Activated gamma-delta T cell treated with anti-CD3 and anti-CD28 coated beads, Interleukin-2, amount 50 U/mL, for 16 hours (primary cell): ENCODE results near the gene TMCC3.
"Not testable (repeated sequence)": the region's sequence is repeated elsewhere in the genome, so short reads cannot be mapped to it uniquely, and the experiment has no call there.

Source experiments
- DNase-seq: peaks from one replicate; pipeline ENCODE4 v3.0.0-alpha.2; 2020; ENCODE audit warnings: low read depth

Gene TMCC3, protein sequence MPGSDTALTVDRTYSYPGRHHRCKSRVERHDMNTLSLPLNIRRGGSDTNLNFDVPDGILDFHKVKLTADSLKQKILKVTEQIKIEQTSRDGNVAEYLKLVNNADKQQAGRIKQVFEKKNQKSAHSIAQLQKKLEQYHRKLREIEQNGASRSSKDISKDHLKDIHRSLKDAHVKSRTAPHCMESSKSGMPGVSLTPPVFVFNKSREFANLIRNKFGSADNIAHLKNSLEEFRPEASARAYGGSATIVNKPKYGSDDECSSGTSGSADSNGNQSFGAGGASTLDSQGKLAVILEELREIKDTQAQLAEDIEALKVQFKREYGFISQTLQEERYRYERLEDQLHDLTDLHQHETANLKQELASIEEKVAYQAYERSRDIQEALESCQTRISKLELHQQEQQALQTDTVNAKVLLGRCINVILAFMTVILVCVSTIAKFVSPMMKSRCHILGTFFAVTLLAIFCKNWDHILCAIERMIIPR

DNA sequence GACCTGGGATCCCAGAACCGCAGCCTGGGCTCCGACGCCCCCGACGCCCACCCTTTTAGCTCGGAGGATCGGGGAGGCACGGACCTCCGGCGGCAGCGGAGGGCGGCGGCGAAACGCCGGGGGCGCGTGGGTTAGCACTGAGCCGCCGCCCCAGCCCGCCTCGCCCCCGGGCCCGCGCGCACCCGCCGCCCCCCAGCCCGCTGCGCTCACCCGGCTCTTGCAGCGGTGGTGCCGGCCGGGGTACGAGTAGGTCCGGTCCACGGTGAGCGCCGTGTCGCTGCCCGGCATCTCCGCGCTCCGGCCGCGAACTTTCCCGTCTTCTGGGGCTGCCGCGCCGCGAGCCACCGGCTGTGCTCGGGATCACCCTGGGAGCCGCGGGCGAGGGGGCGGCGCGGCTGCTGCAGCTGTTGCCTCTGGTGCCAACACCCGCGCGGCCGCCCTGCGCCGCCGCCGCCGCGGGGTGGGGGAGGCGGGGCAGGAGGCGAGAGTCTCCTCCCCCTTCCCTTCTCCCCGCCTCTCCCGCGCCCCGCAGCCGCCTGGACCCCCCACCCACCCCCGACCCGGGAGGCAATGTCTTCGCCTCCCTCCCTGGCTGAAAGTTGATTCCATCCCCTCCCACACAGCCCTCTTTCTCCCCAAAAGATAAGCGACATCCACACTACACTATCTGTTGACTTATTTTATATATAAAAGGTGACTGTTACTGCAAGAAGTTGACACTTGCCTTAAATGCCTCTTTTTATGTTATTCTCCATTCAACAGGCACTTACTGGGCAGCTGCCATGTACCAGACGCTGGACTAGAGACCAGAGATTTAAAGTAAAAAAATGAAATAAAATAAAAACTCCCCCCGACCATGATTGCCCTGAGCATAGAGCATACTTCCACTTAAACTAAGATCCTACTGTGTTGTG lies at the start of gene TMCC3:
Gene TMCC3, minus strand, starts transcription at position 415 of the 914 bp plus-strand sequence. Its CDS starts 127 bp downstream, at position 288.
- no peak for DNase-seq

DNA sequence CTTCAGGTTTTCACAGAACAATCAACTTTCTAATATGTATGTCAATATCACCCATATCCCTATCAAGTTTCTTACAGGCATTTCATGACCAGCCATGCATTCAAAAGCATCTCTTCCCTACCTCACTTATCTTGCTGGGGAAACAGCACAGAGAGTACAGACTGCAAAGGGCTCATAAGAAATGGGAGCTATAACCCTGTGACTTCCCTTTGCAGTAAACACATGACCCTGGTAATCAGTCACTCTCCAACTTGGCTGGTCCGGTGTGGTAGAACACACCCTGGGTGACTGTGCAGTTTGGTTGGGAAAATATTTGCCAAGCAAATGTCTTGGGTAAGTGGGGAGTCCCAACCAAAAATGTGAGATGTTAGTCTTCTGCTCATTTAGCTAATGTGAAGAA lies 49.4 kb upstream of the TMCC3 start:
- DNase-seq = no peak

DNA sequence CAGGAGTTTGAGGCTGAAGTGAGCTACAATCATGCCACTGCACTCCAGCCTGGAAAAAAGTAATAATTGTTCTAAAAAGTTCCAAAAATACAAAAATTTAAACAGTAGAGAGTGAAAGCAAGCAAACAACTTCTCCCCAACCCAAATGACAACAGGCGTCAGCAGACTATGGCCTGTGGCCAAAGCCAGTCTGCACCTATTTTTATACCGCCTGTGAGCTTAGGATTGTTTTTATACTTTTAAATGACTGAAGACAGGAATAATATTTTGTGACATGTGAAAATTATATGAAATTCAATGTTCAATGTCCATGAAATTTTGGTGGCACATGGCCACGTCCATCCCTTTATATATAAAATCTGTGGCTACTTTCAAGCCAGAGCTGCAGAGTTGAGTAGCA lies 48.2 kb upstream of the TMCC3 start:
- DNase-seq = no peak

DNA sequence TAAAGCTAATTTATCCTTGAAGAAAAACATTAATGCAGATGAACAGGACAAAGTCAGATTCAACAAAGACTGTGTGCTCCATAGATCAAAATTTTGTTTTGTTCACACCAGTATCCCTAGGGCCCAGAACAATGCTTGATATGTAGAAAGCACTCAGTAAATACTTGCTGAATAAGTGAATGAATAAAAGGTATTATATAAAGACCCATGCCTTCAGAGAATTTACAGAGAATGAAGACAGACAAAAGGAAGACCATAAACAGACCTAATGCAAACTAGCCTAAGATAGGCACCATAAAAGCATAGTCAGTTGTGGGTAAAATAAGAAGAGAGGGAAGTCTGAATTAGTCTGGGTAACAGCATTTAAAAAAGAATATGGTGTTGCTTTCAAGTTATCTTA lies 47.3 kb upstream of the TMCC3 start:
- DNase-seq = no peak

DNA sequence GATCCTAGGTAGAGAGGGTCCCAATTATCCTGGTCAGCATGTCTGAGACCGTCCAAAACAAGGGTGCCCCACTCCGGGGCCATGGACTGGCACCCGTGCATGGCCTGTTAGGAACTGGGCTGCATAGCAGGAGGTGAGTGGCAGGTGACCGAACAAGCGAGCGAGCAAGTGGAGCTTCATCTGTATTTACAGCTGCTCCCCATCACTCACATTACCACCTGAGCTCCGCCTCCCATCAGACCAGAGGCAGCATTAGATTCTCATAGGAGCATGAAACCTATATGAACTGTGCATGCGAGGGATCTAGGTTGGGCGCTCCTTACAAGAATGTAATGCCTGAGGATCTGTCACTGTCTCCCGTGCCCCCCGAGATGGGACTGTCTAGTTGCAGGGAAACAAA lies 44.4 kb upstream of the TMCC3 start:
- DNase-seq = no peak

DNA sequence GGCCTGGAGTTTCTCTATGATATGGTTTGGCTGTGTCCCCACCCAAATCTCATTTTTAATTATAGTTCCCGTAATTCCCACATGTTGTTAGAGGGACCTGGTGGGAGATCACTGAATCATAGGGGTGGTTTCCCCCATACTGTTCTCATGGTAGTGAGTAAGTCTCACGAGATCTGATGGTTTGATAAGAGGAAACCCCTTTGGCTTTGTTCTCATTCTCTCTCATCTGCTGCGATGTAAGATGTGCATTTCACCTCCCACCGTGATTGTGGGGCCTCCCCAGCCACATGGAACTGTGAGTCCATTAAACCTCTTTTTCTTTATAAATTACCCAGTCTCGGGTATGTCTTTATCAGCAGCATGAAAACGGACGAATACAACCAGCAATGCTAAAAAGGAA lies 42.5 kb upstream of the TMCC3 start:
- DNase-seq = not testable (repeated sequence)

DNA sequence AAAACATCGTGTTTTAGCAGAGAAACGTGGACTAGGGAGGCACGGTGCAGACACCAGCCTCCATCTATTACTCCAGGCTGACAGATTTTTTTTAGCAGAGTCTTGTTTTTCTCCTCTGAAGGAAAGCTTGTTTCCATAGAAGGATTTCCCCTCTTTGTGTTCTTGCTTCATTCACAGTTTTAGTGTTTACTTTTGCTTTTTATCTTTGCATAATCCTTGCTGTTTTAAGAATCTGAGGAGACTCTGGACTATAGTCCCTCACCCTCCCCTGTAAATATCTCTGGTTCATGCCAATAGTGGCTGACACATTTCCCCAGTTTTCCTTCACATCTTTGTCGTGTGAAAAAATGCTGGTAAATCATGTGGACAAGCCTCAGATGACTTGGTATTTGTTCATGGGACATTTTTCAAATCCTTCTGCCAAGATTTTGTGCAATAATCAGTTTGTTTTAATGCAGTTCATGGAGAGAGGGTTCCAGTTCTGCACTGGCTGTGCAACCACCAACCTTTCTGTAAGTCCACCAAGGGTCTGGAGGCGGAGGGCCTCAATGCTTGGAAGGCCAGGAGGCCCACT lies 39.9 kb upstream of the TMCC3 start:
- no peak for DNase-seq

DNA sequence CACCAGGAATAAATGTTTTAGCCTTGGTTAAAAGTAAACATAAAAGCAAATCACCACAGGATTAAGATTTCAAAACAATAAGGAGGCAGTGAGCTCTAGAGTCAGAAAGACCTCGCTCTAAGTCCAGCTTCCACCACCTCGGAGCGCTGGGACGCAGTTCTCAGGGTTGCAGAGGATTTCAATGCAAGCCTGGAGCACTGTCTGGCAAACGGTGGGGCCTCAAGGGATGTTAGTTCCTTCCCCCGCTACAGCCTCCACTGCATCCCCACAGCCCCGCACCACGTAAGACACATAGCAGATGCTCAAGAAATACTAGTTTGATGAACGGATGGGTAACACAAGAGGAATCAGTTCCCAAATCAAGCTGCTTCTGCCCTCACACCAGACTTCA lies 39.3 kb upstream of the TMCC3 start:
- no peak for DNase-seq

DNA sequence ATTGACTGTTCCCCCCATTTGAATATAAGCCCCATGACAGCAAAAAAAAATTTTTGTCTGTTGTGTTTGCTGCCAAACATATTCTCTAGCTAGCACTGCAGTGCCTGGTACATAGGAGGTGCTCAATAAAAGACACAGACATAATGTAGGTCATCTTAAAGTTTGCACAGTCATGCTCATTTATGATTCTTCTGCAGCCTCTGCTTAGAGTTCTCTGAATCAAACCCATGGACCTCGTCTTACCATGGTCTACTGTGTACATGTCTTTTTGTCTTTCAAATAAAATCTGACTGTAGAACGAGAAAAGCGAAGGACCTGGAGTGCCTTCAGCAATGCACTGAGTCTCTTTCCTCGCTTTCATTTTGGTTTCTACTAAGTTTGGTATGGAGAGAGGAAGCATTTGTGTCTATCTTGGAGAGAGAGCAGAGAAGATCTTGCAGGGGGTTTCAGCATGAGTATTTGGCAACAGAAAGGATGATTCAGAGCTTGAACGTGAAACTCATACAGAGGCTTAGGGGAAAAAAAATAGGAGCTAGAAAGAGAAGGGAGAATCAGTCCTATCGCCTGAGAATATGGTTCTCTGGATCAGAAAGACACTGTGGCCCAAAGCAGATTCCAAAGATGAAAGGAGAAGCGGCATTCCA lies 38.8 kb upstream of the TMCC3 start:
- no peak for DNase-seq

DNA sequence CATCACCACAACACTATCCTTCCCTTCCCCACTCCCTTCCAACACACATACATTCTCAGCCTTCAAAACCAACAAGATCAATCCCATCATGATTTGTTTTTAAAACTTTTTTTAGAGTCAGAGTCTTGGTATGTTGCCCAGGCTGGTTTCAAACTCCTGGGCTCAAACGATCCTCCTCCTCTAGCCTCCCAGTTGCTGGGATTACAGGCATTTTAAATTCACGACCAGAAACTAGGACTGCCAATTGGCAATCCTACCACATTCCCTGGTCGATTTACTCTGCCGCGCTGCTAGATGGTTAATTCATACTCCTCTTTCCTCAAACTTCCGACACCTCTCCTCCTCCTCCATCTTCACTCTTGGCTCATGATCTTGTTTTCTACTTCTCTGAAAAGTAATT lies 37.5 kb upstream of the TMCC3 start:
- no peak for DNase-seq

DNA sequence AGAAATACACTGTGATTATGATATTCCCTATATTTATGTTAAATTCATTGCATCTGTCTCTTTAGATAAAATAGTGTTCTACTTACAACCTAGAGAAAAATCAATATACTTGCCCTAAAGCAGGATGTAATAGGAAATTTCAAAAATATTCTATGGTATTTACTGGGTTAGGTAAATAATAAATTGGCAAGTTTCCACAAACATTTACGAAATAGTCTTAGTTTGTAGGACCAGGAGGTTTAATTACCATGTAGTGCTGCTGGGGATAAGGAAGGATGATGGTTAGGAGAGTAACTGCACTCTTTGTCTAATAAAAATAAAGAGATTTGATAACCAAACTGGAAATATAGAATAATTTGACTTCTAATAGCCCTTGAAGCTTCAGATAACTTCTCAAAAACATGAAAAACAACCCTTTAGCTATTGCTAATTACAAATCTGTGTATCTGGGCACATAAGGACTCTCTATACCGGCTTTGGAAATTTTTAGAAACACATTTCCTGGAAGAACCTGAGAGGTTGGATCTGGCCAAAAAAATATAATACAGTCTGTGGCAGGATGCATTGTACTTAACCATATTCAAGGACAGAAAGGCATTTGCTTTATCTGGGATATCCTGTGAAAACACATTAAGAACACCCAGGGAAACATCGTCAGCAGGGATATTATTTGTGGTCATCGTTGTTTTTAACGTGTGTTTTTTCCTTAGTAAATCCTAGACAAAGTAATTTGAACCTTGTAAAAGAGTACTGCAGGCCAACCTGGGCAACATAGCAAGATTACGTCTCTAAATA lies 36.7 kb upstream of the TMCC3 start:
- DNase-seq = no peak

DNA sequence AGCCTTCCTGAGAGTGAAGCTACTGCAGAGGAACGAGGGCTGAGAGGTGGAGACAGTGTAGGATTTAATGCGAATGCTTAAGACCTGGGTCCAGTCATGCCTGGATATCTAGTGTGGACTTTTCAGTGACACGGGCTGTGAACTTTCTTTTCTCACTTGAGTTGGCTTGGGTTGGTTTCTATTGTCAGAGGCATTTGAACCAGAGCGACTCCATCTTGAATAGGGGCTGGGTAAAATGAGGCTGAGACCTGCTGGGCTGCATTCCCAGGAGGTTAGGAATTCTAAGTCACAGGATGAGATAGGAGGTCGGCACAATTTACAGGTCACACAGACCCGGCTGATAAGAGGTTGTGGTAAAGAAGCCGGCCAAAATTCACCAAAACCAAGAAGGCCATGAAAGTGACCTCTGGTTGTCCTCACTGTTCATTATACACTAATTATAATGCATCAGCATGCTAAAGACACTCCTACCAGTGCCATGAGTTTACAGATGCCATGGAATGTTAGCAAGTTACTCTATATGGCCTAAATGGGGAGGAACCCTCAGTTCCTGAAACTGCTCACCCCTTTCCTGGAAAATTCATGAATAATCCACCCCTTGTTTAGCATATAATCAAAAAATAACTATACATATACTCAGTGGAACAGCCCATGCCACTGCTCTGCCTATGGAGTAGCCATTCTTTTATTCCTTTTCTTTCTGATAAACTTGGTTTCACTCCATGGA lies 34.2 kb upstream of the TMCC3 start:
- no peak for DNase-seq

DNA sequence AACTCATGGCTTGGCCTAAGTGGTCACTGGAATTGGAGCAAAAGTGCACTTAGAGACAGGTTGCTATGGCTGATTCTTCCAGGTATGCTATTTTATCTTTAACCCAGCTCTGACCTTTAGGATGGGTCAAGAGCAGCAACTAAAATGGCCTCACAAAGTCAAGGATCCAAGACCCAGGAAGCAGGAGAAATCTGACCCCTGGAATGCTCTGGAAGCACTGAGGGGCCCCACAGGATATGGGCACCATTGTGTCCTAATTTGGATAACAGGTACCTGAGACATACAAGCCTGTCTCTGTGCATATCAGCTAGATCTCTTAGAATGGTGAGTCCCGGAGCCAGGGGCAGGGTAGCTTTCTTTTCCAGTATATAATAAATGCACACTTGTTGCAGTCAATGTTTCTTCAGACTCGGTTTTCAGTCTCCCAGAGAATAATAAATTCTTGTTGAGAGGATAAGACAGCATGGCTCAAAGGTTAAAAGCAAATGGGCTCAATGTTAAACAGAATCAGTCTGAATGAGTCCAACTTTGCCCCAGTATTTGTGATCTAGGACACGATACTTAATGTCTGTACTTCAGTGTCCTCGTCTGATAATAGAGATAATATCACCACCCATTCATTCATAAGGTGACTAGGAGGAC lies 29.3 kb upstream of the TMCC3 start:
- DNase-seq = no peak

DNA sequence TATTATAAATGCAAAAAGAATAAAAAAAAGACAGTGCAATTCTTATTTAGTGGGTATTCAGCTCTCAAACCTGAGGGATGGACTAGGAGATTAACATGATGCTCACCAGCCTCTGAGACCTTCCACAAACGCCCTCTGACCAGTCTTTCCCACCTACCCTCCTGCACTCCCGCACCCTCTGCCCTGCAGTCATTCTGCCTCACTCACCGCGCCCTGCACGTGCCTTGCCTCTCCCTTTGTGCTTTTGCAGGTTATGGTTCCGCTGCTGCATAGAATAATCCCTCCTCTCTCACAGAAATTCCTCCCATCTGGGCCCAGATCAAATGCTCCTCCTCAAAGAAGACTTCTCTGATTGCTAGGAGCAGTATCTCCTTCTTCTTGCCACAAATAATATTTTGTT lies 28.5 kb upstream of the TMCC3 start:
- DNase-seq = no peak

DNA sequence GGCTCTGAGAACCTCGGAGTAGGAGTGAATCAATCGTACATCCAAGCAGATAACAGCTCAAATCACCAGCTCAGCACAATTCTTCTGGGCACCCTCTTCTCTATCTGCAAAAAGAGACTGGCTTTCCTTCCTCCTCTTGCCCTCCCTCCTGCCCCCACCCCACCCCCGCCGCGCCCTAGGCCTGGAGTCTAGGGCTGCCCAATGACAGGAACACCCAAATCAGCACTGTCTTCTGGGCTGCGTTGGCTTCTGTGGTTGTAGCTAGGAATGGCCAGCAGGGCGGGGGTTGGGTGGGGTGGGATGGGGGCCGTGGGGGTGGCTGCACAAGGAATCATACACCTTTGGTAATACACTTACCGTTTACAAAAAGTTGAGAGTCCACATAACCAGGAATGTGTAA lies 28.0 kb upstream of the TMCC3 start:
- DNase-seq = no peak

DNA sequence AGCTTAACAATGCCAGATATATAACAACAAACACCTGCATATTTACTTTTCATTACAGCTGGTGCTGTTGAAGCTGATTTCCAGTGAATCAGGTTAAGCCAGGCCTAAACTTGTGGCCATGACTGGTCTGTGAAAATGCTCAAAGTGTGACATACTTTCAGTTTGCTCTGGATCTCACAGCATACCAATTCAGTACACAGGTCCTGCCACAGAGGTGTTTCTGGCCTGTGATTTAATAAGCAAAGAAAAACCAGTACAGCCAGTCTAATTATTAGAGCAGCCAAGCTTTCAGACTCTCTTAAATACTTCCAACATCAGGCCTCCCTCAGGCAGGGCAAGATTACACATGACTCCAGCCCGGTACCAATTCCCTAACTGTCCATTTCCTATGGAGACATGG lies 27.4 kb upstream of the TMCC3 start:
- DNase-seq = no peak

DNA sequence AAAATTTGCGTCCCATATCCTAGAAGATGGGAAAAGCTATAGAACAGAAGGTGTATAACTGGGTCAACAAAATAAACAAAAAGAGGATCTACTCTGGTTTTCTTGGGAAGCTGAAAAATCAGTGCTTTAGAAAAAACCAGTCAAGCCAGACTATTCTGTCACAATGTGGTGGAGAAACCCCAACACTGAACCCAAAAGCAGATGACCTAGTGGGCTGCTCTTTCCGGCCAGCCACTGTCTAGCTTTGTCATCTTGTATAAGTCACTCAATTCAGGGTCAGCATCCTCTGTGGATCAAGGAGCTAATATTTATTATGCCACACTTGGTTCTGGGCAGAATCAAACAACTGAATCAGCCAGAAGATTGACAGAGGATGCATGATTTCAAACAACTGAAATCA lies 26.6 kb upstream of the TMCC3 start:
- no peak for DNase-seq

DNA sequence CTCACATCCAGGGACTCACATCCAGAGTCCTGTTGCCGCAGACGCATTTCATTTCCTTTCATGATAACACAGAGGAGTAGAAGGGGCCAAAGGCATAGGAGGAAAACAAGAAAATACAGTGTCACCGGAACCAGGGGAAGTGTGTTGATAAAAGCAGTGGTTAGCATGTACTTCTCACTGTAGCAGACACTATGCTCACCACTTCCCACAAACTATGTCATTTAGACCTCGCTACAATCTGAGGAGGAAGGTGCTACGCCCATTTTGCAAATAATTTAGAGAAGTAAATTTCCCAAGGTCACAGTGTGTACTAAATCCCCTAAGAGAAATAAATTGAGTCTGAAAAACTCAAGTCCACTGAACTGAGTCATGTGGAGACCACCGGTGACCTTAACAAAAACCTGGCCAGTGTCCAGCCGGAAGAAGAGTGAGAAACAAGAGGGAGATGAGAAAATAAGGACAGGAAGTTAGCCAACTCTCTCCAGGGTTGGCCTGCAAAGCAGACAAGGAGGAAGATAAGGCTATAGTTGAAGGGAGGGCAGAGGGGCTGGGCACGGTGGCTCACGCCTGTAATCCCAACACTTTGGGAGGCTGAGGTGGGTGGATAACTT lies 25.8 kb upstream of the TMCC3 start:
- DNase-seq = peak; percentile 4

DNA sequence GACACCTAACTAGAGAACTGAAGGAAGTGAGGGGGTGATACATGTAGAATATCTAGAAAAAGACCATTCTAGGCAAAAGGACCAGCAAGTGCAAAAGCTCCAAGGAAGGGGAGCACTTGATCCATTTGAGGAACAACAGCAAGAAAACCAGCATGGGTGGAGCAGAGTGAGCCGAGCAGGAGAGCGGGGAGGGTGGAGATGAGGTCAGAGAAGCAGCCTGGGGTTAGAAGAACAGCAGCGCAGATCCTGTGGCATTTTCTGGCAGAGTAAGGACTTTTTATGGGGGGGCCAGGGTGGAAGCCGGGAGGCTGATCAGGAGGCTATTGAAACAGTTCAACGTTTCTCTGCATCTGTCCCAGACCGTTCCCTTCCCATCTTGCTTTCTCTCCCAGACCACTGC lies 24.5 kb upstream of the TMCC3 start:
- DNase-seq = no peak

DNA sequence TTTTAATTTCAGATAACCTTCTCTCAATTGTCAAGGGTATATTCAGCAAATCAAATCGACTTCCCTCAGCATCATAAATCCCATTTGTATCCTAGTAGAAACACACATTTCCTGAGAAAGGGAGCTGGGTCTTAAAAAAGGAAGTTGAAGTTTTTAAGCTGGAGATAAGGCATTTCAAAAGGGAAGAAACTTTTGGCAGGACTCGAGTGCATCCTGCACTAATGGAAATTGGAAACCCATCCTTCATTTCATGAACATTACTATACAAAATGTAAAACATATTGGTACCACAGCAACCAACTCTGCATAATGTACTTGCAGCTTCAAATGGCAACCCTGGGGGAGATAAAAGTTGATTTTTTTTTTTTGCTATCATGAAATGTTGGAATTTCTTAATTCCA lies 23.7 kb upstream of the TMCC3 start:
- DNase-seq = no peak
